Fibroblast of pulmonary artery (primary cell): ENCODE measurements around the gene NDUFC2.
A peak's percentile ranks its signal among the peaks of the same experiment; 100 is the strongest.

ENCODE experiments used
- DNase-seq: peaks from one replicate; pipeline ENCODE4 v3.0.0-alpha.2; 2010; ENCODE audit warnings: low read depth
- H3K4me3 ChIP-seq: replicated peaks from 2 replicates; pipeline ENCODE4 v1.5.1; 2011; ENCODE audit warnings: low read depth, mild to moderate bottlenecking, control low read depth, low read length, moderate library complexity
- CTCF ChIP-seq: IDR thresholded peaks from 2 replicates; pipeline ENCODE4 v1.5.1; 2011; ENCODE audit warnings: mild to moderate bottlenecking, control low read depth, low read length, inconsistent platforms; ENCODE audit errors: missing control alignments

Gene NDUFC2

GRCh38 chr11:78069465-78069864 is 10.2 kb downstream of the NDUFC2 start:
- peak; percentile 47 for DNase-seq
- no peak overlapping the region for H3K4me3 ChIP-seq

DNA sequence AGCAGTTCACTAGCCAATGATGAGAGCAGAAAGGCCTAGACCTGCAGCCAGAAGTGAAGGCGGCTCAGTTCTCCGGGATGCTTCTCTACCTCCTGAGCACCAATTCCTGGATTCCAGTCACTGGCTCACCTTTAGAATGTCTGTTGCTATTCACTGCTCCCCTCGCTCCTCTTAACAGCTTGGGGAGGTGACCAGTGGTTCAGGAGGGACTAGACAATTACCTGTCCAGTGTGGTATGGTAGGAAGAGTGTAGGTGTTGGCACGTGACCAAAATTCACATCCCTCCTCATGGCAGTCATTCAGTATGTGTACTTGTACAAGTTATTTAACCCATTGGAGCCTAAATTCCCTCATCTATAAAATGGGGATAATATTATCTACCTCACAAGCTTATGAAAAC is 12.0 kb downstream of the NDUFC2 start:
- H3K4me3 ChIP-seq: no peak overlapping the region
- no peak for DNase-seq
- TF ChIP-seq CTCF: no peak

More at GRCh38 chr11:78069465-78069864, 10.2 kb downstream of the NDUFC2 start:
- TF ChIP-seq CTCF: no peak

DNA sequence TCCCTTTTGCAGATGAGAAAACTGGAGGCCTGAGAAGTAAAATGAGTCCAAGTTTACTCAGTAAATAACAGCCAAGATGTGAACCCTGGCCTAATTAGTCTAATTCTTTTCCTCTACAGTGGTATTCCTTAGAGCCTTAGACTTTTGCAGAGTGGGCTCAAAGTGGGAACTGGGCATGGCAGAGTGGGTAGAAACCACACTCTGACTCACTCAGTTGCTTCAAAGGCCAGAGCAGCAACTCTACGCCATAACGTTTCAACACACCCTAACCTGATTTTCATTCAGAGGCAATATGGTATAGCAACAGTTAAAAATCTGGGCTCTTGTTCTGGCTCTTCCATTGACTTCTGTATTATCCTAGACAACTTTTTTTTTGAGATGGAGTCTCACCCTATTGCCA is 13.2 kb downstream of the NDUFC2 start:
- H3K4me3 ChIP-seq: no peak overlapping the region
- TF ChIP-seq CTCF: no peak
- DNase-seq: no peak

- H3K4me3 ChIP-seq: no peak overlapping the region
- no peak for DNase-seq
- TF ChIP-seq CTCF: no peak
These were observed 14.5 kb downstream of the NDUFC2 start for GRCh38 chr11:78065203-78065602.

- no peak for TF ChIP-seq CTCF
- H3K4me3 ChIP-seq: no peak within 1 kb of the TSS
- no peak for DNase-seq
These were observed 16.1 kb downstream of the NDUFC2 start, which contains the start of gene THRSP for GRCh38 chr11:78063440-78064181. THRSP (plus strand) TSS chr11:78063861; CDS start chr11:78063882, 21 bp downstream.

DNA sequence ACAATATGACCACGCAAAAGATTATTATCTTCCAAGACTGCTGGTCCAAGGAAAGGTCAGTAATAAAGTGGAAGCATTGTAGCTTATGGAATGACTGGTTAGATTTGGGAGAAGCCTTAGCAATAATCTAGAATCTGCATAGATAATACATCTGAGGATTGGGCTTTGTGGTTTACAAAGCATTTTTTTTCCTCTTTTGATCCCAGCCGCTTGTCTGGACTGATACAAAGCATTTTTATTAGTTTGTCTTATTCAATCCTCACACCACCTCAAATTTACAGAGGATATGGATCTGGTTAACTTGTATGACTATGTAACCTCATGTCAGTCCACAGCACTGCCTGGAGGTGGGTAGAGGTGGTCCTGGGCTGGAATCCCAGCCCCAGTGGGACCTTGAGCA is 17.0 kb downstream of the NDUFC2 start:
- H3K4me3 ChIP-seq: no peak overlapping the region
- TF ChIP-seq CTCF: no peak
- no peak for DNase-seq

GRCh38 chr11:78061921-78062311 is 17.7 kb downstream of the NDUFC2 start:
- DNase-seq: peak; percentile 61
- H3K4me3 ChIP-seq: no peak overlapping the region
- no peak for TF ChIP-seq CTCF
